Right hindlimb (tissue), 1 donor: ENCODE measurements around the gene CAMK4.
"Not testable (repeated sequence)": the region's sequence is repeated elsewhere in the genome, so short reads cannot be mapped to it uniquely, and the experiment has no call there.

Experiments
- DNase-seq: peaks from one replicate; pipeline ENCODE4 v3.0.0-alpha.2; 2018

CAMK4 gene

DNA sequence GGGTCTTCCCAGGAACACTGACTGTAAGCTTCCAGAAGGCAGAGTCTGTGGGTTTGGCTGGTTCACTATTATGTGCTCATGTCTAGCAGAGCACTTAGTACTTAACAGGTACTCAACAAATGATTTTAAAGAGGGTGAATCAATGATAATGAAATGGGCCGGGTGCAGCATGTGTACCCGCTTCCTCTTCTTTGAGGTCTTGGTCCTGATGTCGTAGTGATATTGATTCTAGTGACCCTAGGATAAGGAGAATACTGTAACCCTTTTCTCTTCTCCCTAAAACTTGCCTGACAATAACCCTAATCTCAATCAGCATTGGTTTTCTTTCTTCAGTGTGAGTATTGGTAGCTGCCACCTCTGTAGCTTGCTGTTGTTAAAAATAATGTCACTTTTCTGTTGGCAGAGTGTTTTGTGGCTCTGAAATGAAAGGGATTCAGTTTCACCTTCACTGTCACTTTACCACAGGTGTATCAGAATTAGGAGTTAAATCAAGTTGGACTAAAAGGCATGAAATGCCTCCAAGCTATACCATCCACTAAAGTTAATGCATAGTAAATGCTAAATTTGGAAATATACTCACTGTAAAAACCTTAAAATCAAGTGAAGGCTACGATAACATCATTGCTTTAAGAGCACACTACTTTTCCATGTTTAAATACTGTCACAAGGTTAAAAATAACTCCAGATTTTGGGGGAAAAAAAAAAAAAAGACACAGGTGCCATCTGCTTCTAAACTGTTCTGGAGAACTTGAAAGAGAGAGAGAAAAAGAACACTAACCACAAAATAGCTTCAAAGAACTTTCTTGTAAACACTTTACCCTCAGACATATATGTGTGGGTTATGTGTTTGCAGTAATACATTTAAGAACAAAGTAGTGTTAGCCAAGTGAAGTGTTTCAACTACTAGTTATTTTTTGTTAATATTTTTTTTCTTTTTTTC, 6.0 kb downstream of the CAMK4 start:
- DNase-seq, result no peak

DNA sequence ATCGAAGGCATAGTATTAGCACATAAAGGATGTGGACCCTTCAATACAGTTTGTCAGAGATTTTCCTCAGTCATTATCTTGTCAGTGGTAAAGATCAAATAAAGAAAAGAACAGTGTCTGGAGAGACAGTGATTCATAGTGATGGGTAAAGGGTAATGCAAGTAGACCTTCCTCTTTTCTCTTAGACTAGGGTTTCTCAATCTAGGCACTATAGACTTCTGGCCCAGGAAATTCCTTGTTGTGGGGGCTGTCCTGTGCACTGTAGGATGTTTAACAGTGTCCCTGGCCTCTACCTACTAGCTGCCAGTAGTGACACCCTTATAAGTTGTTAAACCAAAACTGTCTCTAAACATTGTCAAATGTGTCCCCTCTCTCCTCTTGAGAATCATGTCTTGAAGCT, 6.9 kb downstream of the CAMK4 start:
- DNase-seq, result no peak

DNA sequence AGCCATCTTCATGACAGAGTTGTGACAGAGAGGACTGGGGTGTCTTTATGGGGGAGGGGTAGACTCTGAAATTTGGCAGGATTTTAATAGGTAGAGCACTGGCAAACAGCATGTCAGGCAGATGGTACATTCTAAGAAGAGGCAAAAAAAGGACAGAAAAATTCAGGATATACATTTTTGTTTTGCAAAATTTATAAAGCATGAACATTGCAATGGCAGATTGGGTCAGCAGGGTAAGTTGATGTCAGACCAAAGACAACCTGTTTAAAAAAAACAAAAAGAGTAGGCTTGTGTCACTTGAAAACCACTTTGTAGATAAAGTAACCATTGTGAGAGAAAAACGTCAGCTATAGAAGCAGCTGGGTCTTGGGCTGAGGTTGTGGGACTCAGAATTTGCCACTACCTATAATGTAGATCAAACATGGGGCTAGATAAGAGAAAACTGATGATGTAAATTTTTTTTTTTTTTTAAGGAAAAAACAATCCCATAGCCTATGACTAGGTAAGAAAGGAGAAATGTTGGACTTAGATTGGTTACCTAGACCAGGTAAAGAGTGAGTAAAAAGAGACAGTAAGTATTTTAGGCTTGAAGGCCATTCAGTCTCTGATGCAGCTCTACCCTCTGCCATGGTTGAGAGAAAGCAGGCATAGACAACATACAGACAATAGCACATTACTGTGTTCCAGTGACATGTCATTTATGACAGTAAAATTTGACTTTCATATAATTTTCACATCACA, 8.3 kb downstream of the CAMK4 start:
- no peak for DNase-seq

DNA sequence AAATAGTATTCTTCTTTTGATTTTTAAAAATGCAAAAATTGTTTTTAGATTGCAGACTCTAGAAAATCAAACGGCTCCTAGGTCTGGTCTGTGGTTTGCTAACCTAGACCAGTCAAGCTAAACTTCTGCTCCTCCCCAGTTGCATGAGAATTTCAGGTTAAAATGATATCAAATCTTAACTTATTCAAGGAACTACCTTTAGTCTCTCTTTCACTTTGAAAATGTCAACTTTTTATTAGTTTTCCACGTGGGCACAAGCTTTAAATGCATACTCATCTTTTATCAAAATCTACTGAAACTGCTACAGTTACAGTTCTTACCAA, 8.8 kb downstream of the CAMK4 start:
- DNase-seq, result no peak

DNA sequence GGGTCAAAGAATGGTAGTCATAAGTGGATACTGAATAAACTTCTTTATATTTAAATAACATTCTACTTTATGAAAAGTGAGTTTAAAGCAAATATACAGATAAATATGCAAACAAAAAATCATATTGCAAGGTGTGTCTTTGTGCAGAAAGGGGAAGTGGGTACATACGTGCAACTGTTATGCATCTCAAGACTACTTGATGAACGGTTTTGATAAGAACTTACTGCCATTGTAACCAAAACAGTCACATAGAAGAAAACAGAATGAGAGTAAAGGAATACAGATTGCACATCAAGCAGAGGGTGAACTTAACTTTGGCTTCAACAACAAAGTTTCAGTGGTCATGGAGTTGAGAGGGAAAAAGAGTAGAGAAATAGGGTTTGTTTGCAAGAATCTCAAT, 9.9 kb downstream of the CAMK4 start:
- no peak for DNase-seq

DNA sequence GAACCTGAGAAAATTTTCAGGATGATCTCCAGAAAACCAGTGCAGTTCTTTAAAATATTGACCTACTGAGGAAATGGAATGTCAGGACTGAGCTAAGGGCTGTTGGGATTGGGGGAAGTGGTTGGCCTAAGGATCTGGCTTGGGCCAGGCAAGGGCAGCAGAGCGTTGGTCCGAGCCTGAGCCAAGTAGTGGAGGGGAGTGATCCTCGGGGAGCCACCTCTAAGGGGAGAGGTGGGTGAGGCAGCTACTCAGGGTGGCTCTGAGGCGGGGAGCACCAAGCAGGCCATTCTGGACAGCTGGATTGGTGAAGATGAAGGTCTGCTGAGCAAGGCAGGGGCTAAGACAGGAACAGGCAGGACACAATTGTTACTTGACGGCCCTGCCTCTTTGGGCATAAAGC, 11.5 kb downstream of the CAMK4 start:
- DNase-seq, result no peak

DNA sequence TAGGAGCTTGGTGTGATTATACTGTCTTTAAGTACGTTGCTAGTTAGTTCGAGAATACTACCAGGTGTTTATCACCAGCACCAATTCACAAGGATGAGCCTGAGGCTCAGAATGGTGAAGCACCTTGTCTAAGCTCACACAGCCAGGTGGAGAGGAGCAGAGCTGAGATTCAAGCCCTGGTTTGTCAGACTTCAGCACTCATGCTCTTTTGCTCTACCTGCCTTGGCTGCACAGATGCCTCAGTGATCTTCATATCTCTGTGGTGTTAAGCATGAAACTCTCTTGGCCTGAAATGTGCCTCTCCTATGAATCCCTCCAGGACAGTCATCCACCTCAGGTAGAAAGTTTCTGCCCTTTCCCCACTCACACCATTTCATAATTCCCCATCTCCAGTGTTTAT, 12.2 kb downstream of the CAMK4 start:
- no peak for DNase-seq

DNA sequence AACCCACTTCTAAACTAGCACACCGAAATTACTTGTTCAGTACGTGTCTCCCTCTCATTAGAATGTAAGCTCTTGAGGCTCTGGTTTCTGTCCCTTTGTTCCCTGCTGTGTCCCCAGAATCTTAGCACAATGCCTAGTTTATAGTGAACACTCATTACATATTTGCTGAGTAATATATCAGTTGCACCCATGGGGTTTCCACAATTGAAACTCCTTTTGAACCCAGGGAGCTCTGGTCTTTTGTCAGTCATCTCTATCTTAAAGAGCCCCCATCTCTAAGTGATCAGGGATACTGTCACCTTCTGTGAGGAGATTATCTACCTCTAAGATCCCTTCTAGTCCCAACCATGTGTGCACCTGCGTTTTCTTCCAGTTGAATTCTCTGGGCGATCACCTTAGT, 12.8 kb downstream of the CAMK4 start:
- no peak for DNase-seq

DNA sequence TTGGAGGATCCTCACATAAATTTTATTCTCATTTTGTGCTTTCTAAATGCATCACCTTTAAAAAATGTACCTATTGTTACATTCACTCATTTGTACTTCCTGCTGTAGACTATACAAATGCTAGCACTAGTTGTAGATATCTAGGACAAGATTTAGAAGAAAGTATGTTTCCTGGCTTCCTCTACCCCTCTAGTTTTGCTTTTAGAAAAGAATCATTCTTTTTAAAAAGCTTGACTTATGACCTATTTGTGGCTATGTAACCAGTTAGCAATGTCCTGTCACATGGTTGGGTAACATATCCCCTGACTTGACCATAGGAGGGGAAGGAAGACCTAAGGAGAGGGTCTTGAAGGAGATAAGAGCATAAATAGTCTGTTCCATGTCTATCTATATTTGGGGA, 13.3 kb downstream of the CAMK4 start:
- DNase-seq, result no peak

DNA sequence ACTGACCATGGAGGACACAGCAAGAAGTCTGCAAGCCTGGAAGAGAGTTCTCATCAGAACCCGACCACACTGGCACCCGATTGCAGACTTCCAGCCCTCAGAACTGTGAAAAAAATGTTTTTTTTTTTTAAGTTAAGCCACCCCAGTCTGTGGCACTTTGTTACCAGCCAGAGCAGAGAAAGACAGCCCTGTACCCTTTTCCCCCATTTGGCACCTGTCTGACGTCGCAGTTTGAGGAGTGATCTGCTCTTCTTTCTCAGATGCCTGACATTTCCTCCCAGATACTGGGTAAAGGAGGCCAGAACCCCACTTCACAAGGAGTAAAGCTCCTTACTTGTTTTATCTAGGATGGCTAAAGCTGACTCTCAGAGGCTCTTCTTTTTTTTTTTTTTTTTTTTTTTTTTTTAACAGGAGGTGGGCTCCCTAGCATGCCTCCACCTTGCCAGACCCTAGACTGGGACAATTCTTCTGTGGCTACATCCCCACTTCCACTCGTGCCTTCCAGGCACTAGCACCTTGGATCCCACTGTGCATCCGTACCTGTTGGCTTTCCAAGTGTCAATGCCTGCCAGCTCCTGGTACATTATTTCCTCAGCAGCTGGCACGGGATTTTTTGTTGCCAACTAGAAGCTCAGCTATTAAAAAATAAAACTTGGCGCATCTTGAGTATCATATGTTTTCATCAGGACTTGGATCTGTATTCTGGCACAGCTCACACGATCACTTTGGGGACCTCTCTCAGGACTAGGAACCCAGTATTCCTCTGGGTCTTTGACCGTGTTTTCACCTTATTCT, 14.4 kb downstream of the CAMK4 start:
- DNase-seq, result no peak

DNA sequence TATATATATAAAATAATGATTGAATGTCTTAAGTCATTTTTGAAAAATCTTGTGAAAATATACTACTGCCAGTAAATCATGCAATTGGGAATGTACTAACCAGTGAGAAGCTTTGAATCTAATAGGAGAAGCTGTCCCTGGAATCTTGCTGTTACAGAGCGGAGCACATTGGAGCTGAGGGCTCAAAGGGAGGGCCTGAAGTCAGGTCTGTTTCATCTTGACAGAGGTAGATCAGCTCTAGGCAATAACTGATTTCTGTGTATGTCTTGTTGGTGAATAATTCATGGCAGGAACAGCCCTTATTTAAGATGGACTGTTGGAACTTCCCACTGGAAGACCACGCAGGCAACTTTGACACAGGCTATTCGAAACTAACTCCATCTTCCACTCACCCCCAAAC, 17.5 kb downstream of the CAMK4 start:
- no peak for DNase-seq

DNA sequence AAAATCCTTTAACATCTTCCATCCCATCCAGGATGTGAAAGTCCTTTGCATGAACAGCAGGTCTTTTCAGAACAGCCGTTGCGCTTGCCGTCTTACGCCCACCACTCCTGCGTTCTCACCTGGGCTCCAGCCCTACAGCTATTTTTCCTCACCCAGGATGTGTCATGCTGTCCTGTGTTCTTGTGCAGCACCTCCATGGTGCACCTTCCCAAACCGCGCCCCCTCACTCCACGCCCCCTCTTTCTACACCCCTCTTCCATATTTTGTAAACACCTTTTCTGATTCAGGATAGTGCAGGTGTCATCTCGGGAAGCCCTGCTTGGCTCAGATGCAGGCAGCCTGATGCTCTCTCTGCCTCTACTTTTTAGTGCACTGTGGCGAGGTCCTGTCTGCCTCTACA, 18.4 kb downstream of the CAMK4 start:
- no peak for DNase-seq

DNA sequence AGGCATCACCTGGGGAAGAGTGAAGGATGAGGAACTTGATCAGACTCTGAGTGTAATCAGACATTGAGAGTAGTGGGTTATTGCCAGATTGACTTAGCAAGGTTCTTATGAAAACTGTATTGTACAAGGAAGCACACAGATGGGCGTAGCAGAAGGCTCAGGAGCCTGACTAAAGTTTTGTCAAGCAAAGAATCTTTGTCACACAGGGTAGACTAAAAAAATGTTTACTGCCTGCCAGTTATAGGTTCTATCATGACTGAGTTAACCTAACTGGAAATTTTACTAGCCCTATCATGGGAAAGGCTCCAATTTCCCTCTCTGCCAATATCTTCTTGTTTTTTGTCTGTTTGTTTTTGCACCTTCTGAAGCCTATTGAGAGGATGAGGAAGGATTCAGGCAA, 19.1 kb downstream of the CAMK4 start:
- DNase-seq, result no peak

DNA sequence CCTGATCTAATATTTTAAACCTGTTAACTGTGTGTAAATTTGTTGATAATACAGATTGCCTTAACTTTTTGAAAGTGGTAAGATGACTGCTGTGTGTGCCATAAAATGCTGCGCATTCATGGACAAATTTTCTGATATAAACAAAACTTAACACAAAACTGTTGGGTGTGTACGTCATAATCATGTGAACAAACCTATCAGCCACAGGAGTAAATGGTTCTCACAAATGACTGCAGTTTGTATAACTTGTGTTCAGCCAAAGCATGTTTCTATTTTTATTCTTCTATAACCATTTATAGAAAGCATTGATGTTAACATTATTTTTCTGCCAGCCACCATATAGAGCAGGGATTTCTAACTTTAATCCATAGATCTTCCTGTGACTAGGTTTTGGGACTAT, 21.5 kb downstream of the CAMK4 start:
- DNase-seq, result no peak

DNA sequence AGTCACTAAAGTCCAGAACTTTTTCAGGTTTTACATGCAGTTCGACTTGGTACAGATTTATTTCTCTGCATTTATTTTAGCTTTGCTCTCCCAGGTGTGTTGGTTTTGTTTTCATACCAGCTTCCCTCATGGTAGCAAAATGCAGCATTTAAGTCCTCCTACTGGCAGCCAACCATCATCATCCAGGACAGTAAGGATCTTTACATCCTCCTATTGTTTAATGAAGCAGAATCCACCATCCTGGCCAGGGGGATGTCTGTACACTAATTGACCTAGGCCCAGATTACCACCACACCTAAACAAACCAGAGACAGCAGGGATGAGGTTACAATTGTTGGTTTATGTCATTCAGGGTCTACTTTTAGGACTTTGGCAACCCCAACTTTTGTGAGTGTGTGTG, 22.3 kb downstream of the CAMK4 start:
- no peak for DNase-seq

DNA sequence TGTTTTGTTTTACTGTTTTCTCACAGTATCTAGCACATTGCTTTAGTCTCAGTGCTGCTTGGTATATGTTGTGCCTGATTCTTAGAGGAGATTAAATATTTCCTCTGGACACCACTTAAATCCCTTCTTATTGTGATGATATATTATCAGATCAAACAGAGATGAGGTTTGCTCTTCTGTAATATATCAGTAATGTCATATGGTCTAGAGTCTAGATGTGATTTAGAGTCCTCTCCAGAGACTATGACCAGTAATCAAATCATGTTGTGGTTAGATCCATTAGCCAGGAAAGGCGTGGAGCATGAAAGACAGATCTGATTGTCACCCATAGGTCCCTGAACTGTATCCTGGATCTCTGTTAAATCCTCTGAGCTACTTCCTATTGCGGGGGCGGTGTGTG, 24.4 kb downstream of the CAMK4 start:
- DNase-seq, result no peak

DNA sequence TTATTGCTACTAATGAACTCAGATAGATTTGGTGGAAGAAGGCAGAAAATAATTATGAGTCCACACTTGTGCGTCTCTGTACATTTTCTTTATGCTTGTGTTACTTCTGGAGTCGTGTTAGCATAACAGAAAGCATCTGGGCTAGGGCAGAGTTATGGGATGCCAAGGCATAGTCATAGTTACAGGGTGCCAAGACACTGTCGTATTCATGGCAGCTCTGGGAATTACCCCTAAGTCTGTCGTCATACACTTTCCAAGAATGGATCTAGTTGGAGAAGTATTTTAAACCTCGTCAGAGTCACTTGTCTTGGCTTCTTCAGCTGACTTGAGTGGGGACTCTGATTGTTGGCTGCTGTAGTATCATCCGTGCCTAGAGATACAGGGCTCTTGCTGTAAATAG, 27.7 kb downstream of the CAMK4 start:
- no peak for DNase-seq

DNA sequence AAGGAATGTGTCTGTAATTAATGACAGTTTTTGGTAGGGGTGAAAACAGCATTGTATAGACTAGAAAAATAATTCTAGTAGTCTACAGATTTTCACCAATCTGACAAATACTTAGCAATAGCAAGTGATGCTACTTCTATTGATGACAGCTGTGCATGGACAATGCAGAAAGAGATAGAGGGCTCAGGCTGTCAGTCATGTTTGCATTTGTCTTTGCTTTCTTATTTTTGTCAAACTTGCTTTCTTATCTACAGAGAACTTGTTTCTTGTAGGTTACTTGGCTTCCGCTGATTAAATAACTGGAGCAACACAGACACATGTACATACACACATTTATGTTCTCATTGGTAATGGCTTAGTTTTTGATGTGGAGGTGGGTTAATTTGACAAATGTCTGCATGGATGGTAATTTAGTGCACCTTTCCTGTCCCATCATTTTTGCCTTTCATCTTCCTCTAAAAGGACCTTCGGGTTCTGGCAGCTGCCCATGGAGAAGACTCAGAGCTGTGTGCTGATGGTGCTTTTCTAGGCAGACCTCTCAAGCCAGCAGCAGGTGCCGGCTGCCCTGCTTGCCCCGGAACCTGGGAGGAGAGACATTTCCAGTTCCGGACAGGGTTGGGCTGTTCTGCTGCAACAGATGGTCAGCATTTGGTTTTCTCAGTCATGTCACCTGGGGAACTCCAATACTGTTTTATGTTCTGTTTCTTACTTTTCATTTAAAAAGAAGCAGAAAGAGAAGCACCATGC, 28.8 kb downstream of the CAMK4 start:
- no peak for DNase-seq

DNA sequence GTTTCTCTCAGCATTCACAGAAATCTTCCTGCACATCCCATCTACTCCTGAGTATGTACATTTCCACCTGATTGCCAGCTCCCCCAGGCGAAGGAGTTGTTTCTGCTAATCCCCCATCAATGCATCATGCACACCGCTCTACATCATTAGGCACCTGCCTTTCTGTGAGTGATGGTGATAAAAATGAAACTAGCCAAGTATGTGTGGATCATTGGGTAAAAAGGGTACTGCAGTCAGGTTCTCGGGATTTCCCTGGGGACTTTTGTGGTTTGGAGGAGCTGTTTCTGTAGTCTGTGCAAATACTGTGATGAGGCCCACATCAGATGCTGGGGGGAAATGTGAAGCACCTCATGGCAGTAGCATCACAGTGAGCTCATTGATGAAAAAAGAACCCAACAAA, 30.4 kb downstream of the CAMK4 start:
- no peak for DNase-seq

DNA sequence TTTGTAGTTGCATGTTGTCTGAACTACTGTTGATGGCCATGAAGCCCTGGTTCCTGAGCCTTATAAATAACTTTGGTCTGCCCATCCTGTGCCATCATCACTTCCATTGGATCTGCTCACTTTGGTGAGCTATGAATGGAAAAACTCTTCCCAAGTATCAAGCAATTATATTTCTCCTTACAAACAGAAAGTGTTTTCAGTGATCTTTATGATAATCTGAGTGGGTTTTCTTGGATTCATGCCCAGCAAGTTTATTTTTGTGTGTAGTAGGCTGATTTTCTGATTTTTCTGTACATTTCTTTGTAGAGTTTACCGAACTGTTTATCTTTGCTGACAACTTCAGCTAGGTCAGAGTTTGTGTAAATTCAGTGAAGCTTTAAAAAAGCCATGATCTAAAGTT, 31.0 kb downstream of the CAMK4 start:
- DNase-seq, result no peak

DNA sequence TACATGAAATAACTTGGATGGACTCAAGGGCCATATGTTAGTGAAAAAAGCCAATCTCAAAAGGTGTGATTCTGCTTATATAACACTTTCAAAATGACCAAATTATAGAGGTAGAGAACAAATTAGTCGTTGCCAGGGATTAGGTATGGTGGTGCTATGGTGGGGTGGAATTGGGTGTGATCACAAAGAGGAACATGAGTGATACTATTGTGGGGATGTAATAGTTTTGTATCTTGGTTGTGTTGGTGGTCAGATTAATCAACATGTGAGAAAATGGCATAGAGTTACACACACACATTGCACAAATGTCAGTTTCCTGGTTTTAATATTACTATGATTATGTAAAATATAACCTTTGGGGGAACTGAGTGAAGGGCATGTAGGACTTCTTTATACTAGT, 31.9 kb downstream of the CAMK4 start:
- no peak for DNase-seq

DNA sequence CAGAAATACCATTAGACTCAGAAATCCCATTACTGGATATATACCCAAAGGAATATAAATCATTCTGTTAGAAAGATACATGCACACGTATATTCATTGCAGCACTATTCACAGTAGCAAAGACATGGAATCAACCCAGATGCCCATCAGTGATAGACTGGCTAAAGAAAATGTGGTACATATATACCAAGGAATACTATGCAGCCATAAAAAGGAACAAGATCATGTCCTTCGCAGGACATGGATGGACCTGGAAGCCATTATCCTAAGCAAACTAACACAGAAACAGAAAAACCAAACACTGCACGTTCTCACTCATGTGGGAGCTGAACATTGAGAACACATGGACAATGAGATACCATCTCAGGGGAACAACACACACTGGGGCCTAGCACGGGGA, 33.4 kb downstream of the CAMK4 start:
- not testable (repeated sequence) for DNase-seq

DNA sequence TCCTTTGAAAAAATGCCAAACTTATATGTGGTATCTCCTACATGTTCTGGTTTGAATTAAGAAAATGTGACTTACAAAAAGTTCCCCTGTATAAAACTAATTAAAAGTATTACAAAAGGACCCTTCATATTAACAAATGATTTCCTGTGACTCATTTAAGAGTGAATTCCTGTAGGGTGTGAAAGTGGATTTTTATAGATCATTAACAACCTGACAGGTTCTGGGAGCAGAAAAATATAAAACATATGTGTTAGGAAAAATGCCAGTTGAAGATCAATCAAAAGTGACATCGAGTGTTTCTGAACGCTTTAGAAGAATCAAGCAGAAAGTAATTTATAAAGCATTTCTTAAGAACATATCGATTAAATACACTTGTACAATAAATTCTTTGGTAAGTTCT, 35.5 kb downstream of the CAMK4 start:
- no peak for DNase-seq
